ENCODE data around the gene DBF4B. TPM values are rescaled to one million over a fixed set of nuclear protein-coding genes. Genes with fewer than 3 reads are reported as not detected.

Gene DBF4B
- total and polyA plus RNA-seq, 2 of the 13 experiments (the other 11 are each of a cell fraction or from before 2014, with no cell fraction given): 11.7 to 13.2 TPM

DNA sequence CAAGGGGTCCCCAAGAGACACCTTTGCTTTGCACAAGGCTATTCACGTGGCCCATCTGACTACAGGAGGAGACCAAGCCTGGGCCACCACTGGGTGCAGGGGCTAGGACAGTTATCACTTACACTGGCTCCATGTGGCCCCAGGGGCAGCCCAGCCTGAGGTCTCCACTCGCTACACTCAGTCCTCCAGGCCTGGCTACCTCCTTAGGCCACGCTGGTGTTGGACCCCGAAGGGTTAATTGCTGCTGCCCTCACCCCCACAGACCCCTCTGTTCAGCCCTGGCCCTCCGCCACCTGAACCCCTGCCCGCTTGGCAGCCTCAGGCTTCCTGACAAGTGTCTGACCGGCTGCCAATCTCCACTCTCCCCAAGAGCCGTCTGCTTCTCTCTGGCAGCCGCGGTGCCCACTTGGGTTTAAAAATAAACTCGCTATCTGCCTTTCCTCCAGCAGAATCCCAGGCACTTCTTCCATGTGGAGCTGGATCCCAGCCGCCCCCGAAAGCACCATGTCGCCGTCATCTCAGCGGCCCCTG lies 78.2 kb downstream of the DBF4B start:
- Histone ChIP-seq H3K9me3 (ENCODE audit: low read length) (no peaks in the 10 kb centered on the region), H4K20me1 (ENCODE audit: insufficient read depth, low read length) (no peaks in the 10 kb centered on the region), H3K79me2 (ENCODE audit: insufficient read depth, low read length) (no peaks in the 10 kb centered on the region), H3K36me3 (replicated peaks in 1 of 2; ENCODE audit: control insufficient read depth in 1 of 2, insufficient read depth in 2 of 2, low read length in 2 of 2) (no peaks in the 10 kb centered on the region), H3K4me3 (replicated peaks in 1 of 3; ENCODE audit: insufficient read depth in 1 of 3, low read depth in 2 of 3, low read length in 3 of 3) (no peak overlapping the region), H3K27me3 (ENCODE audit: control insufficient read depth in 1 of 2, insufficient read depth in 2 of 2, low read length in 2 of 2) (peaks cover 7 to 45% of the 10 kb centered on the region in 2 experiments; a peak in 4 of 5 replicates), H3K27ac (ENCODE audit: extremely low read length, insufficient read depth, low read length) (no peak overlapping the region), H3K4me2 (ENCODE audit: low read depth, low read length) (no peak overlapping the region), H3K4me1 (ENCODE audit: insufficient read depth, low read length) (peaks cover 14% of the 10 kb centered on the region; the same call in 1 of the 2 replicates), H3K9ac (ENCODE audit: insufficient read depth, low read depth, low read length) (no peak overlapping the region), H2AFZ (ENCODE audit: low read length) (no peak overlapping the region)
- BruUV-seq (replicated peaks): no TSS peak
- no peak for FAIRE-seq
- TF ChIP-seq TBP (CRISPR knock-in tag; IDR thresholded peaks at IDR 0.05) (no peak), IKZF1 (IDR thresholded peaks at IDR 0.05) (no peak), MBNL3 (CRISPR knock-in tag; conservative IDR thresholded peaks at IDR 0.05) (no peak), ZNF850 (CRISPR knock-in tag; conservative IDR thresholded peaks at IDR 0.05) (no peak), ZNF431 (CRISPR knock-in tag; IDR thresholded peaks at IDR 0.05; ENCODE audit: borderline replicate concordance, low read depth) (no peak), FOXM1 (CRISPR knock-in tag; IDR thresholded peaks at IDR 0.05) (no peak), SRF (IDR thresholded peaks at IDR 0.05; ENCODE audit: low read depth, low read length) (no peak)
- TF ChIP-seq, protein P1, sequence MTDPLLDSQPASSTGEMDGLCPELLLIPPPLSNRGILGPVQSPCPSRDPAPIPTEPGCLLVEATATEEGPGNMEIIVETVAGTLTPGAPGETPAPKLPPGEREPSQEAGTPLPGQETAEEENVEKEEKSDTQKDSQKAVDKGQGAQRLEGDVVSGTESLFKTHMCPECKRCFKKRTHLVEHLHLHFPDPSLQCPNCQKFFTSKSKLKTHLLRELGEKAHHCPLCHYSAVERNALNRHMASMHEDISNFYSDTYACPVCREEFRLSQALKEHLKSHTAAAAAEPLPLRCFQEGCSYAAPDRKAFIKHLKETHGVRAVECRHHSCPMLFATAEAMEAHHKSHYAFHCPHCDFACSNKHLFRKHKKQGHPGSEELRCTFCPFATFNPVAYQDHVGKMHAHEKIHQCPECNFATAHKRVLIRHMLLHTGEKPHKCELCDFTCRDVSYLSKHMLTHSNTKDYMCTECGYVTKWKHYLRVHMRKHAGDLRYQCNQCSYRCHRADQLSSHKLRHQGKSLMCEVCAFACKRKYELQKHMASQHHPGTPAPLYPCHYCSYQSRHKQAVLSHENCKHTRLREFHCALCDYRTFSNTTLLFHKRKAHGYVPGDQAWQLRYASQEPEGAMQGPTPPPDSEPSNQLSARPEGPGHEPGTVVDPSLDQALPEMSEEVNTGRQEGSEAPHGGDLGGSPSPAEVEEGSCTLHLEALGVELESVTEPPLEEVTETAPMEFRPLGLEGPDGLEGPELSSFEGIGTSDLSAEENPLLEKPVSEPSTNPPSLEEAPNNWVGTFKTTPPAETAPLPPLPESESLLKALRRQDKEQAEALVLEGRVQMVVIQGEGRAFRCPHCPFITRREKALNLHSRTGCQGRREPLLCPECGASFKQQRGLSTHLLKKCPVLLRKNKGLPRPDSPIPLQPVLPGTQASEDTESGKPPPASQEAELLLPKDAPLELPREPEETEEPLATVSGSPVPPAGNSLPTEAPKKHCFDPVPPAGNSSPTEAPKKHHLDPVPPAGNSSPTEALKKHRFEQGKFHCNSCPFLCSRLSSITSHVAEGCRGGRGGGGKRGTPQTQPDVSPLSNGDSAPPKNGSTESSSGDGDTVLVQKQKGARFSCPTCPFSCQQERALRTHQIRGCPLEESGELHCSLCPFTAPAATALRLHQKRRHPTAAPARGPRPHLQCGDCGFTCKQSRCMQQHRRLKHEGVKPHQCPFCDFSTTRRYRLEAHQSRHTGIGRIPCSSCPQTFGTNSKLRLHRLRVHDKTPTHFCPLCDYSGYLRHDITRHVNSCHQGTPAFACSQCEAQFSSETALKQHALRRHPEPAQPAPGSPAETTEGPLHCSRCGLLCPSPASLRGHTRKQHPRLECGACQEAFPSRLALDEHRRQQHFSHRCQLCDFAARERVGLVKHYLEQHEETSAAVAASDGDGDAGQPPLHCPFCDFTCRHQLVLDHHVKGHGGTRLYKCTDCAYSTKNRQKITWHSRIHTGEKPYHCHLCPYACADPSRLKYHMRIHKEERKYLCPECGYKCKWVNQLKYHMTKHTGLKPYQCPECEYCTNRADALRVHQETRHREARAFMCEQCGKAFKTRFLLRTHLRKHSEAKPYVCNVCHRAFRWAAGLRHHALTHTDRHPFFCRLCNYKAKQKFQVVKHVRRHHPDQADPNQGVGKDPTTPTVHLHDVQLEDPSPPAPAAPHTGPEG (CRISPR knock-in tag; IDR thresholded peaks at IDR 0.05): no peak
- TF ChIP-seq, protein P2, sequence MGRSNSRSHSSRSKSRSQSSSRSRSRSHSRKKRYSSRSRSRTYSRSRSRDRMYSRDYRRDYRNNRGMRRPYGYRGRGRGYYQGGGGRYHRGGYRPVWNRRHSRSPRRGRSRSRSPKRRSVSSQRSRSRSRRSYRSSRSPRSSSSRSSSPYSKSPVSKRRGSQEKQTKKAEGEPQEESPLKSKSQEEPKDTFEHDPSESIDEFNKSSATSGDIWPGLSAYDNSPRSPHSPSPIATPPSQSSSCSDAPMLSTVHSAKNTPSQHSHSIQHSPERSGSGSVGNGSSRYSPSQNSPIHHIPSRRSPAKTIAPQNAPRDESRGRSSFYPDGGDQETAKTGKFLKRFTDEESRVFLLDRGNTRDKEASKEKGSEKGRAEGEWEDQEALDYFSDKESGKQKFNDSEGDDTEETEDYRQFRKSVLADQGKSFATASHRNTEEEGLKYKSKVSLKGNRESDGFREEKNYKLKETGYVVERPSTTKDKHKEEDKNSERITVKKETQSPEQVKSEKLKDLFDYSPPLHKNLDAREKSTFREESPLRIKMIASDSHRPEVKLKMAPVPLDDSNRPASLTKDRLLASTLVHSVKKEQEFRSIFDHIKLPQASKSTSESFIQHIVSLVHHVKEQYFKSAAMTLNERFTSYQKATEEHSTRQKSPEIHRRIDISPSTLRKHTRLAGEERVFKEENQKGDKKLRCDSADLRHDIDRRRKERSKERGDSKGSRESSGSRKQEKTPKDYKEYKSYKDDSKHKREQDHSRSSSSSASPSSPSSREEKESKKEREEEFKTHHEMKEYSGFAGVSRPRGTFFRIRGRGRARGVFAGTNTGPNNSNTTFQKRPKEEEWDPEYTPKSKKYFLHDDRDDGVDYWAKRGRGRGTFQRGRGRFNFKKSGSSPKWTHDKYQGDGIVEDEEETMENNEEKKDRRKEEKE (IDR thresholded peaks at IDR 0.05): no peak
- POLR2A ChIA-PET: no interaction called here
- intact Hi-C loops (cut with micrococcal nuclease; ENCODE audit: unreplicated experiment) (no loop called here), in situ Hi-C loops (cut with HindIII; ENCODE audit: extremely low pct_ligation_motif_present, low pct_unique_long_range_greater_than_20kb) (loop anchor here (25.0 kb wide), 1 partner anchor 226 kb away; no protein-coding TSS in a partner anchor)
- DNase-seq (ENCODE audit: low spot score): no peak
- CTCF ChIA-PET (ENCODE audit: low intra/inter-chr PET ratio, low total read pairs): no interaction called here
- 44% methylated on average over 13 of the region's 16 CpGs for WGBS (ENCODE audit: low lambda C conversion rate)
- ATAC-seq: peak; percentile 11; the same call in 1 of the 3 replicates

Data from HepG2 (cell line).